Measurements from ENCODE around the gene HBEGF. TPM values are rescaled to one million over a fixed set of nuclear protein-coding genes. Genes with fewer than 3 reads are reported as not detected.

HBEGF gene
- total and polyA plus RNA-seq, 2 experiments from 2014 or later = 4.9 to 9.5 TPM

DNA sequence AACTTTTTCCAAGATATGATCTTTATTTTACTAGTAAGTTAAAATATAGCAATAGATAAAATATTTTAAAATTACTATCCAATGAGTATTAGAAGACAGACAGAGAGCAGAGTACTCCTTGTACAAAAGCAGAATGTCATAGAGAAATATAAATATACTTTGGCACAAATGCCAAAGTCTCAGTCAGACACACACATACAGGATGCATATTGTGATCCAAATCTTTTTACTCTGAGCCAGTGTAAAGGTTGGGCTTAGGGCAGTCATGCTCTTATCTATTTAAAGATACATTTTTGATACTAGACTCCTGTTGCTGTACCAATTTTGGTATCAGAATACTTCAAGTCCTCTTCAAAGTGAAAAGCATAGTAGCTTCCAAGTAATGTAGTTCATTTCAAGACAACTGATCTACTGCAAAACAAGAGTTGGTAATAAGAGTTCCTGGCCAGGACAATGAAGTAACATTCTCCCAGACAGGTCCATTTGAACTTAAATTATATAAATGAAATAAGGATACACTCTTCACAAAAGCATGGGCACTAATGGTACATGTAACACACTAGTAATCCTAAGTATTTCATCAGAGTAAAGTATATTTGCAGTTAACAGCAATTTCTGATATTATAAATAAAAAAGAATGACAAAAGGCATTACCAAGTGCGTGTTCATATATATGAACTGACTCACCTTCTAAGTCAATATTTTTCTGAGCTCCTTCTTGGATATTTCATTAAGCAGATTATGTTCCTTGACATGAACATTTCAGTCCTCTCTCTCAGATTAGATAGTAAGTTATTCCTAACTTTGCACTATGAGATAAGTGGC is 54.0 kb downstream of the HBEGF start:
- no peak overlapping the region for H3K4me2 ChIP-seq (ENCODE audit: unreplicated experiment)
- peaks cover 48% of the 10 kb centered on the region for H3K4me1 ChIP-seq (ENCODE audit: insufficient read depth)
- no peak overlapping the region for H3K9ac ChIP-seq
- H3K79me2 ChIP-seq (ENCODE audit: insufficient read depth) = peaks cover 96% of the 10 kb centered on the region
- no peaks in the 10 kb centered on the region for H3K27me3 ChIP-seq (replicated peaks; ENCODE audit: insufficient read depth)
- no peak overlapping the region for H3K4me3 ChIP-seq
- no peak overlapping the region for H3K27ac ChIP-seq
- no peak for TF ChIP-seq EZH2 (IDR thresholded peaks at IDR 0.05; ENCODE audit: insufficient read depth, poor library complexity, severe bottlenecking)
- in situ Hi-C loops (cut with MboI) = no loop called here
- WGBS, 2 experiments (ENCODE audit: low coverage in 1 of 2, low lambda C conversion rate in 2 of 2, missing lambda C conversion rate in 2 of 2) = 89 to 95% methylated on average over 1 of the region's 1 CpG
- H3F3A ChIP-seq (ENCODE audit: insufficient read depth) = peaks cover 38% of the 10 kb centered on the region
- no peaks in the 10 kb centered on the region for H3K9me2 ChIP-seq (ENCODE audit: insufficient read depth)
- no peaks in the 10 kb centered on the region for H3K36me3 ChIP-seq (ENCODE audit: low read depth)
- no peak for DNase-seq
- H4K20me1 ChIP-seq (ENCODE audit: insufficient read depth) = no peaks in the 10 kb centered on the region
- H3K9me3 ChIP-seq (ENCODE audit: low read depth) = no peaks in the 10 kb centered on the region
- H2AFZ ChIP-seq = no peak overlapping the region

DNA sequence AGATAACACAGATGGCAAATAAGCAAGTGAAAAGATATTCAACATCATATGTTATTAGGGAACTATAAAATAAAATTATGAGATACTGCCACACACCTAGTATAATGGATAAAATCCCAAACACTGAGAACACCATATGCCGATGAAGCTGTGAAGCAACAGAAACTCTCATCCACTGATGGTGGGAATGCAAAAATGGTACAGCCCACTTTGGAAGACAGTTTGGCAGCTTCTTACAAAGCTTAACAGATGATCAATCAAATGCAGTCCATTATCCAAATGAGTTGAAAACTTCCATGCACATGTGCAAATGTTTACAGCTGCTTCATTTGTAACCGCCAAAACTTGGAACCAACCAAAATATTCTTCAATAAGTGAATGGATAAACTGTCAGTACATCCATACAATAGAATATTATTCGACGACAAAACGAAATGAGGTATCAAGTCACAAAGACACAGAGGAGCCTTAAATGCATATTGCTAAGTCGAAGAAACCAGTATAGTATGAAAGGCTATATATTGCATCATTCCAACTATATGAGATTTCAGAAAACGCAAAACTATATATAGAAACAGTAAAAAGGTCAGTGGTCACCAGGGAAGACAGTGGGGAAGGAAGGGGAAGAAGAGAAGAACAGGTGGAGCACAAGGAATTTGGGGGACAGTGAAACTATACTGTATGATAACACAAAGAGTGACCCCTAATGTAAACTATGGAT is 58.4 kb downstream of the HBEGF start:
- Histone ChIP-seq H3K79me2 (ENCODE audit: insufficient read depth) (peaks cover 98% of the 10 kb centered on the region), H4K20me1 (ENCODE audit: insufficient read depth) (0 out of 2 replicates have a peak, but pooled peaks cover 3% of the 10 kb centered on the region), H2AFZ (no peak overlapping the region), H3K9ac (no peak overlapping the region), H3K4me2 (ENCODE audit: unreplicated experiment) (no peak overlapping the region), H3K4me3 (no peak overlapping the region), H3F3A (ENCODE audit: insufficient read depth) (no peaks in the 10 kb centered on the region), H3K27me3 (replicated peaks; ENCODE audit: insufficient read depth) (no peaks in the 10 kb centered on the region), H3K36me3 (ENCODE audit: low read depth) (no peaks in the 10 kb centered on the region; the same call in 1 of the 2 replicates), H3K9me3 (ENCODE audit: low read depth) (no peaks in the 10 kb centered on the region), H3K27ac (no peak overlapping the region), H3K4me1 (ENCODE audit: insufficient read depth) (peaks cover 7% of the 10 kb centered on the region), H3K9me2 (ENCODE audit: insufficient read depth) (no peaks in the 10 kb centered on the region)
- TF ChIP-seq EZH2phosphoT487 (IDR thresholded peaks at IDR 0.05; ENCODE audit: insufficient read depth, low read depth) (no peak), EZH2 (IDR thresholded peaks at IDR 0.05; ENCODE audit: insufficient read depth, poor library complexity, severe bottlenecking) (no peak)
- 14 to 16% methylated on average over 7 of the region's 7 CpGs for WGBS, 2 experiments (ENCODE audit: low coverage in 1 of 2, low lambda C conversion rate in 2 of 2, missing lambda C conversion rate in 2 of 2)
- DNase-seq = no peak
- in situ Hi-C loops (cut with MboI) = no loop called here

DNA sequence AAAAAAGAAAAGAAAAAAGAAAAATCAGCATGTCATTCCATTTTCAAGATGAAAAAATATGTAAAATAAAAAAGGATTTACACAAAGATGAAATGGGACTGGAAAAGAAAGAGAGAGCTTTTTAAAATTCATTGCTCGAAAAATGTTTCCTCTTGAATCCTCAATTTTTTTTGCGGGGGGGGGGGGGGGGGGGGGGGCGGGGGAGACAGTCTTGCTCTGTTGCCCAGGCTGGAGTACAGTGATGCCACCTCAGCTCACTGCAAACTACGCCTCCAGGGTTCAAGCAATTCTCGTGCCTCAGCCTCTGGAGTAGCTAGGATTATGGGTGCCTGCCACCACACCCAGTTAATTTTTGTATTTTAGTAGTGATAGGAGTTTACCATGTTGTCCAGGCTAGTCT is 60.0 kb downstream of the HBEGF start:
- H3K79me2 ChIP-seq (ENCODE audit: insufficient read depth) = peaks cover 97% of the 10 kb centered on the region

DNA sequence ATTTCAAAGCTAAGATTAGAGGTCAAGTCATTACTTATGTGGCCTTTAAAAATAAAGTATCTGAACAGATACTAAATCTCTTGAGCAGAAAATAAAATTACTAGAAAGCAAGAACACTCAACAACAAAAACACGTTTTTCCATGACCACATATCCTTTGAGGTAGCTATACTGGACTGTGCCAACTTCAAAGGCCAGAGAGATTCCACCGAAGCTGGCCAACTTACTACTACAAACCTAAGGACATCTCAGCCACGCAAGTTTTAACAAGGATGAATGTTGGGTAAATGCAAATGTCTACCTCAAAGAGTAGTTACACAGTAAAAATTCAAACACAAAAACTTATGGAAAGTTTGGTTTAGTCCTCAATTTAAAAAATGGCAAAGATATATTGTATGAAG is 62.4 kb downstream of the HBEGF start:
- Histone ChIP-seq H3K9me3 (ENCODE audit: low read depth) (no peaks in the 10 kb centered on the region), H3K4me3 (no peak overlapping the region), H3K9me2 (ENCODE audit: insufficient read depth) (no peaks in the 10 kb centered on the region), H4K20me1 (ENCODE audit: insufficient read depth) (0 out of 2 replicates have a peak, but pooled peaks cover 3% of the 10 kb centered on the region), H3K4me2 (ENCODE audit: unreplicated experiment) (no peak overlapping the region), H3K79me2 (ENCODE audit: insufficient read depth) (peaks cover 79% of the 10 kb centered on the region), H3K9ac (no peak overlapping the region), H3K4me1 (ENCODE audit: insufficient read depth) (no peaks in the 10 kb centered on the region), H3K27ac (no peak overlapping the region), H2AFZ (no peak overlapping the region), H3K27me3 (replicated peaks; ENCODE audit: insufficient read depth) (no peaks in the 10 kb centered on the region), H3F3A (ENCODE audit: insufficient read depth) (peaks cover 5% of the 10 kb centered on the region; the same call in 1 of the 2 replicates), H3K36me3 (ENCODE audit: low read depth) (no peaks in the 10 kb centered on the region; the same call in 1 of the 2 replicates)
- TF ChIP-seq EZH2 (IDR thresholded peaks at IDR 0.05; ENCODE audit: insufficient read depth, poor library complexity, severe bottlenecking) = no peak
- no peak for TF ChIP-seq EZH2phosphoT487 (IDR thresholded peaks at IDR 0.05; ENCODE audit: insufficient read depth, low read depth)
- in situ Hi-C loops (cut with MboI) = no loop called here
- DNase-seq = no peak
- WGBS, 2 experiments (ENCODE audit: low coverage in 1 of 2, low lambda C conversion rate in 2 of 2, missing lambda C conversion rate in 2 of 2) = 85 to 93% methylated on average over 3 of the region's 3 CpGs

More for the DNA sequence above, 60.0 kb downstream of the HBEGF start:
- Histone ChIP-seq H3K4me2 (ENCODE audit: unreplicated experiment) (no peak overlapping the region), H2AFZ (no peak overlapping the region), H3K9ac (no peak overlapping the region), H3F3A (ENCODE audit: insufficient read depth) (no peaks in the 10 kb centered on the region), H3K4me1 (ENCODE audit: insufficient read depth) (no peaks in the 10 kb centered on the region), H3K4me3 (no peak overlapping the region), H3K36me3 (ENCODE audit: low read depth) (no peaks in the 10 kb centered on the region; the same call in 1 of the 2 replicates), H3K27me3 (replicated peaks; ENCODE audit: insufficient read depth) (no peaks in the 10 kb centered on the region), H4K20me1 (ENCODE audit: insufficient read depth) (0 out of 2 replicates have a peak, but pooled peaks cover 3% of the 10 kb centered on the region), H3K9me2 (ENCODE audit: insufficient read depth) (no peaks in the 10 kb centered on the region), H3K9me3 (ENCODE audit: low read depth) (no peaks in the 10 kb centered on the region), H3K27ac (no peak overlapping the region)
- in situ Hi-C loops (cut with MboI) = no loop called here
- no peak for TF ChIP-seq EZH2 (IDR thresholded peaks at IDR 0.05; ENCODE audit: insufficient read depth, poor library complexity, severe bottlenecking)
- no peak for TF ChIP-seq EZH2phosphoT487 (IDR thresholded peaks at IDR 0.05; ENCODE audit: insufficient read depth, low read depth)
- WGBS, 2 experiments (ENCODE audit: low coverage in 1 of 2, low lambda C conversion rate in 2 of 2, missing lambda C conversion rate in 2 of 2) = 88 to 97% methylated on average over 4 to 5 of the region's 5 CpGs
- DNase-seq = no peak

Other genes with a start within 250 kb of the HBEGF start
- 24.2 and 30.6 TPM in 2 replicates for gene PURA, start 232.5 kb downstream of the HBEGF start, total RNA-seq (2014; rRNA removed; shearing (Covaris generic))
- gene PURA, start 232.5 kb downstream of the HBEGF start, polyA plus RNA-seq (2016; fragmentation: Nextera tagmentation; extraction: Ambion mirVana) = 7.9 and 10.7 TPM in 2 replicates
- gene IGIP, start 220.7 kb downstream of the HBEGF start, total RNA-seq (2014; rRNA removed; shearing (Covaris generic)) = 13.0 and 16.3 TPM in 2 replicates
- gene IGIP, start 220.7 kb downstream of the HBEGF start, polyA plus RNA-seq (2016; fragmentation: Nextera tagmentation; extraction: Ambion mirVana) = 3.4 and 3.5 TPM in 2 replicates
- 10.4 and 16.0 TPM in 2 replicates for gene CYSTM1, start 171.4 kb downstream of the HBEGF start, total RNA-seq (2014; rRNA removed; shearing (Covaris generic))
- 42.3 and 45.5 TPM in 2 replicates for gene CYSTM1, start 171.4 kb downstream of the HBEGF start, polyA plus RNA-seq (2016; fragmentation: Nextera tagmentation; extraction: Ambion mirVana)
- gene PFDN1, start 43.5 kb downstream of the HBEGF start, total RNA-seq (2014; rRNA removed; shearing (Covaris generic)) = 94.3 and 95.8 TPM in 2 replicates
- 87.0 and 99.9 TPM in 2 replicates for gene PFDN1, start 43.5 kb downstream of the HBEGF start, polyA plus RNA-seq (2016; fragmentation: Nextera tagmentation; extraction: Ambion mirVana)
- gene SLC4A9, start 13.6 kb upstream of the HBEGF start, total RNA-seq (2014; rRNA removed; shearing (Covaris generic)) = not detected in 2 replicates
- gene SLC4A9, start 13.6 kb upstream of the HBEGF start, polyA plus RNA-seq (2016; fragmentation: Nextera tagmentation; extraction: Ambion mirVana) = not detected in 2 replicates
- gene ANKHD1, start 55.2 kb upstream of the HBEGF start, total RNA-seq (2014; rRNA removed; shearing (Covaris generic)) = 27.9 and 40.5 TPM in 2 replicates
- gene ANKHD1, start 55.2 kb upstream of the HBEGF start, polyA plus RNA-seq (2016; fragmentation: Nextera tagmentation; extraction: Ambion mirVana) = 24.3 and 26.1 TPM in 2 replicates
- 0.54 and 2.3 TPM in 2 replicates for gene EIF4EBP3, start 201.1 kb upstream of the HBEGF start, total RNA-seq (2014; rRNA removed; shearing (Covaris generic))
- gene EIF4EBP3, start 201.1 kb upstream of the HBEGF start, polyA plus RNA-seq (2016; fragmentation: Nextera tagmentation; extraction: Ambion mirVana) = 14.1 and 14.5 TPM in 2 replicates
- 41.6 and 46.2 TPM in 2 replicates for gene SRA1, start 210.9 kb upstream of the HBEGF start, total RNA-seq (2014; rRNA removed; shearing (Covaris generic))
- gene SRA1, start 210.9 kb upstream of the HBEGF start, polyA plus RNA-seq (2016; fragmentation: Nextera tagmentation; extraction: Ambion mirVana) = 90.6 and 91.2 TPM in 2 replicates
- 13.8 and 14.8 TPM in 2 replicates for gene APBB3, start 218.0 kb upstream of the HBEGF start, total RNA-seq (2014; rRNA removed; shearing (Covaris generic))
- 13.1 and 13.2 TPM in 2 replicates for gene APBB3, start 218.0 kb upstream of the HBEGF start, polyA plus RNA-seq (2016; fragmentation: Nextera tagmentation; extraction: Ambion mirVana)
- gene SLC35A4, start 218.2 kb upstream of the HBEGF start, total RNA-seq (2014; rRNA removed; shearing (Covaris generic)) = 11.8 and 19.6 TPM in 2 replicates
- 45.2 and 49.5 TPM in 2 replicates for gene SLC35A4, start 218.2 kb upstream of the HBEGF start, polyA plus RNA-seq (2016; fragmentation: Nextera tagmentation; extraction: Ambion mirVana)

All from GM23248 (cell line).